Measurements from ENCODE around the gene TBC1D4. TPM values are rescaled to one million over a fixed set of nuclear protein-coding genes. Genes with fewer than 3 reads are reported as not detected.

TBC1D4 gene
- total RNA-seq (2022; extraction: Qiagen RNA extraction) = 12.4 to 15.9 TPM (median 14.5 TPM) in 5 replicates

DNA sequence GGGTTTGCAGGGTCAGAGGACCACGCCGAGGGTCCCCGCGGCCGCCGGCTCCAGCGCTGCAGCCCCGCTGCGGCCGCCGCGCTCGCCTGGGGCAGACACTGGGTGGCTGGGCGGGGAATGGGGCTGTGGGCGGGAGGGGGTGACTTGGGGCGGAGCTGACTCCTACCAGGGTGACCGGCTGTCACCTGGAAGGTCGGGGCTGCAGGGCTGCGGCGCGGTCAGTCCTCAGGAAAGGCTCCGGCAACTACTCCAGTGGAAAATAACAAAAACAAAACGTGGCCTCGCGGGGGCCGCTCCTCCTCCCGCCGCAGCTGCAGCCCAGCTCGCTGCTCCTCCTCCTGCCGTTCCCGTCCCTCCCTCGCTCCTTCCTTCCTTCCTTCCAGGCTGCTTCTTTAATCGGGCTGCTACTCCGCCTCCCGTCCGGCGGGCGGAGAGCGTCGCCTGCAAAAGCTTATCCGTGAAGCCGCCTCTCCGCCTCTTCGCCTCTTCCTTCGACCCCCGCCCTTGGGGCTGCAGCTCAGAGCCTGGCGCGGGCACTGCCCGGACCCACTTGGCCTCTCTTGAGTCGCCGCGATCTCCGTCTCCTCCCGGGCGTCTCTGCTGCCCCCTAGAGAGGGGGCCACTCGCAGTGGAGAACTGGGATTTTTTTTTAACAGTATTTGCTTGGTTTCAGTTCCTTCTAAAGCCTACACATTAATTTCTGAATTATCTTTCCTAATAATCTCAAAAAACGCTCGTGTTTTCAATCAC, at the start of gene TBC1D4:
Gene TBC1D4 (minus strand): TSS at position 100 of the 750 bp plus-strand sequence. CDS start 402 bp downstream, outside the sequence.

Other genes starting within 250 kb of the TBC1D4 start
- 102 to 150 TPM (median 144 TPM) in 5 replicates for gene COMMD6, start 55.7 kb upstream of the TBC1D4 start, total RNA-seq (2022; extraction: Qiagen RNA extraction)
- 41.4 to 45.0 TPM (median 44.1 TPM) in 5 replicates for gene UCHL3, start 67.6 kb upstream of the TBC1D4 start, total RNA-seq (2022; extraction: Qiagen RNA extraction)
- 32.5 to 52.0 TPM (median 38.3 TPM) in 5 replicates for gene LMO7, start 154.2 kb upstream of the TBC1D4 start, total RNA-seq (2022; extraction: Qiagen RNA extraction)

All from A549 treated with AZD2906 at 1 μM for 4 hours (cell line).